WTC11 (cell line): ENCODE results near the gene CROCC. TPM values are rescaled to one million over a fixed set of nuclear protein-coding genes. Genes with fewer than 3 reads are reported as not detected.

ENCODE experiments used
- ATAC-seq: fragments of 200-7000 bp; cut with Tn5 transposase; 2 replicates; pipeline ENCODE4 v1.10.0; 2021; ENCODE audit warnings: mild to moderate bottlenecking, moderate library complexity
- CTCF ChIA-PET: fragments of 300-600 bp; sonication (Branson Sonifier 250); formaldehyde crosslinking; loops from one replicate; lab custom pipeline; 2021; ENCODE audit warnings: antibody characterized with exemption; lab: Charles Lee
- POLR2A ChIA-PET: fragments of 350-600 bp; sonication (Branson Sonifier 250); formaldehyde crosslinking; loops from one replicate; lab custom pipeline; 2021; ENCODE audit warnings: antibody characterized with exemption; lab: Charles Lee
- DNase-seq: peaks from one replicate; pipeline ENCODE4 v3.0.0; 2021; ENCODE audit warnings: low spot score
- H3K27ac Mint-ChIP-seq: 2 replicates; pipeline ENCODE4 v1.8.0; 2021; ENCODE audit warnings: mixed read lengths
- H3K27me3 Mint-ChIP-seq: 2 replicates; pipeline ENCODE4 v1.8.0; 2021; ENCODE audit warnings: low read depth, mild to moderate bottlenecking, moderate library complexity, mixed read lengths
- H3K36me3 Mint-ChIP-seq: 2 replicates; pipeline ENCODE4 v1.8.0; 2021; ENCODE audit warnings: mixed read lengths
- H3K4me1 Mint-ChIP-seq: 2 replicates; pipeline ENCODE4 v1.8.0; 2022; ENCODE audit warnings: mixed read lengths
- H3K4me3 Mint-ChIP-seq: 2 replicates; pipeline ENCODE4 v1.8.0; 2021; ENCODE audit warnings: mild to moderate bottlenecking, moderate library complexity, mixed read lengths
- H3K9me3 Mint-ChIP-seq: 2 replicates; pipeline ENCODE4 v1.8.0; 2021; ENCODE audit warnings: mixed read lengths
- ATF1 ChIP-seq: sonication (generic); formaldehyde crosslinking; IDR thresholded peaks from 2 replicates; pipeline ENCODE4 v1.8.1; 2023; ENCODE audit warnings: mild to moderate bottlenecking, moderate library complexity, missing genetic modification reagents
- CBFB ChIP-seq: sonication (generic); formaldehyde crosslinking; IDR thresholded peaks from 2 replicates; pipeline ENCODE4 v1.8.1; 2022; ENCODE audit warnings: mild to moderate bottlenecking, low read depth, missing genetic modification reagents
- ELF4 ChIP-seq: sonication (generic); formaldehyde crosslinking; IDR thresholded peaks from 2 replicates; pipeline ENCODE4 v1.8.1; 2022; ENCODE audit warnings: low read depth, mild to moderate bottlenecking, moderate library complexity, missing genetic modification reagents
- ESRRA ChIP-seq: sonication (generic); formaldehyde crosslinking; IDR thresholded peaks from 2 replicates; pipeline ENCODE4 v1.8.1; 2022; ENCODE audit warnings: mild to moderate bottlenecking, missing genetic modification reagents, borderline replicate concordance
- ETV6 ChIP-seq: sonication (generic); formaldehyde crosslinking; IDR thresholded peaks from 2 replicates; pipeline ENCODE4 v1.8.1; 2022; ENCODE audit warnings: mild to moderate bottlenecking, missing genetic modification reagents
- FOXP1 ChIP-seq: sonication (generic); formaldehyde crosslinking; IDR thresholded peaks from 2 replicates; pipeline ENCODE4 v1.8.0; 2022; ENCODE audit warnings: missing genetic modification reagents, mild to moderate bottlenecking, moderate library complexity, borderline replicate concordance
- GABPB1 ChIP-seq: sonication (generic); formaldehyde crosslinking; IDR thresholded peaks from 2 replicates; pipeline ENCODE4 v1.8.1; 2023; ENCODE audit warnings: mild to moderate bottlenecking, missing genetic modification reagents
- IRF2 ChIP-seq: sonication (generic); formaldehyde crosslinking; IDR thresholded peaks from 2 replicates; pipeline ENCODE4 v1.8.0; 2022; ENCODE audit warnings: low read depth, missing genetic modification reagents, borderline replicate concordance
- JAZF1 ChIP-seq: fragments of 250-450 bp; sonication (Bioruptor Pico); IDR thresholded peaks from 2 replicates; pipeline ENCODE4 v1.9.0; 2021; ENCODE audit warnings: moderate library complexity, mild to moderate bottlenecking, inconsistent platforms
- NFE2L1 ChIP-seq: sonication (generic); formaldehyde crosslinking; IDR thresholded peaks from 2 replicates; pipeline ENCODE4 v1.8.1; 2023; ENCODE audit warnings: missing genetic modification reagents
- ZNF317 ChIP-seq: sonication (generic); formaldehyde crosslinking; IDR thresholded peaks from 2 replicates; pipeline ENCODE4 v1.8.1; 2023; ENCODE audit warnings: low read depth, mild to moderate bottlenecking, moderate library complexity, missing genetic modification reagents, borderline replicate concordance
- ZNF396 ChIP-seq: fragments of 250-450 bp; sonication (Bioruptor Pico); IDR thresholded peaks from 2 replicates; pipeline ENCODE4 v1.8.0; 2021; ENCODE audit warnings: mild to moderate bottlenecking, moderate library complexity, borderline replicate concordance
- ZNF423 ChIP-seq: fragments of 250-450 bp; sonication (Bioruptor Pico); IDR thresholded peaks from 2 replicates; pipeline ENCODE4 v2.1.2; 2022; ENCODE audit warnings: mild to moderate bottlenecking, moderate library complexity
- ZNF425 ChIP-seq: fragments of 250-450 bp; sonication (Bioruptor Pico); conservative IDR thresholded peaks from 2 replicates; pipeline ENCODE4 v1.9.0; 2021; ENCODE audit warnings: mild to moderate bottlenecking
- total RNA-seq: library from RNA; stranded (reverse); gene quantifications from 3 replicates; pipeline ENCODE4 v1.2.3, GENCODE V29; 2021
- TF ChIP-seq, protein P1 (sequence below): sonication (generic); formaldehyde crosslinking; IDR thresholded peaks from 2 replicates; pipeline ENCODE4 v1.8.1; 2022; ENCODE audit warnings: mild to moderate bottlenecking, moderate library complexity, missing genetic modification reagents
- TF ChIP-seq, protein P2 (sequence below): sonication (generic); formaldehyde crosslinking; IDR thresholded peaks from 2 replicates; pipeline ENCODE4 v1.8.1; 2023; ENCODE audit warnings: mild to moderate bottlenecking, missing genetic modification reagents, borderline replicate concordance
- TF ChIP-seq, protein P3 (sequence below): sonication (generic); formaldehyde crosslinking; IDR thresholded peaks from 2 replicates; pipeline ENCODE4 v1.8.1; 2023; ENCODE audit warnings: mild to moderate bottlenecking, missing genetic modification reagents, moderate library complexity
- TF ChIP-seq, protein P4 (sequence below): sonication (generic); formaldehyde crosslinking; IDR thresholded peaks from 2 replicates; pipeline ENCODE4 v1.8.0; 2022; ENCODE audit warnings: mild to moderate bottlenecking, missing genetic modification reagents

CROCC gene
- total RNA-seq, 1 experiment from 2014 or later: 75.6 TPM

DNA sequence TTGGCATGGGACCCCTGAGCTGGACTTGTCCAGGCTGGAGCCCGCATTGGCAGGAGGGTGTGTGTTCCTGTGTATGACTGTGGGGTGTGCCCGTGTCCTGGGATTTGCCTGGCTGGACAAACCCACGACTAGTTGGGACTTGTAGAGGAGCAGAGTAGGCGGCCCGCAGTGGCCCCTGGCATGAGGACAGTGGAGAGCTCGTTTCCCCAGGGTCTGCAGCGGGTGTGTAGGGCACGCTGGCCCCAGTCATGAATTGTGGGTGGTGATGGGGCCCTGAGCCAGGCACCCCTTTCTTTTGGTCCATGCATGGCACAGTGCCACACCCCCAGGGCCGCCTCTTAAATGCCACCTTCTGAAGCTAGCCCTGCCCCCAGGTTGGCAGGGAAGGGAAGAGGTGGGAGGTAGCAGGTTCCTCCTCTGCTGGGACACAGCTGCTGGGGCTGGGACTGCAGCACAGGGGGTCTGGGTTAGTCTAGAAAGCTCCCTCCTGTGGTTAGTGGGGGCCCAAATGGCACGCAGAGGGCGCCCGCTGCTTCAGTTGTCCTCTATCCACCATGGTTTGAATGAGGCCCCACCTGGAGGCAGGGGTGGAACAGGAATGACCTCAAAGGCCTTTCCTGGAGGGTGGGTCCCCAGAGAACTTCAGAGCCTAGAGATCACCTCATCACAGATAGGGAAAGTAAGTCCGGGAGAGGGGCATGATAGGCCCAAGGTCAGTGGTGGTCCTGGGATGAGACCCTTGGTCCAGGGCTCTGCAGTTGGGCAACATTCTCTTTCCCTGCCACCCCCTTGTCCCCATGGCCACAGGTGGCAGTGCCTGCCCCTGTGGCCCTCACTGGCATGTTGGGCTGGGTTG is 4.1 kb downstream of the CROCC start:
- TF ChIP-seq CBFB (CRISPR knock-in tag): no peak
- TF ChIP-seq, protein P1, sequence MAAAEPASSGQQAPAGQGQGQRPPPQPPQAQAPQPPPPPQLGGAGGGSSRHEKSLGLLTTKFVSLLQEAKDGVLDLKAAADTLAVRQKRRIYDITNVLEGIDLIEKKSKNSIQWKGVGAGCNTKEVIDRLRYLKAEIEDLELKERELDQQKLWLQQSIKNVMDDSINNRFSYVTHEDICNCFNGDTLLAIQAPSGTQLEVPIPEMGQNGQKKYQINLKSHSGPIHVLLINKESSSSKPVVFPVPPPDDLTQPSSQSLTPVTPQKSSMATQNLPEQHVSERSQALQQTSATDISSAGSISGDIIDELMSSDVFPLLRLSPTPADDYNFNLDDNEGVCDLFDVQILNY (CRISPR knock-in tag): no peak
- no peak for TF ChIP-seq ZNF425
- no peak for TF ChIP-seq ZNF423 (CRISPR knock-in tag)
- TF ChIP-seq JAZF1: no peak
- no peak for TF ChIP-seq IRF2 (CRISPR knock-in tag)
- no peak for TF ChIP-seq ELF4 (CRISPR knock-in tag)
- no peak for TF ChIP-seq NFE2L1 (CRISPR knock-in tag)
- TF ChIP-seq, protein P2, sequence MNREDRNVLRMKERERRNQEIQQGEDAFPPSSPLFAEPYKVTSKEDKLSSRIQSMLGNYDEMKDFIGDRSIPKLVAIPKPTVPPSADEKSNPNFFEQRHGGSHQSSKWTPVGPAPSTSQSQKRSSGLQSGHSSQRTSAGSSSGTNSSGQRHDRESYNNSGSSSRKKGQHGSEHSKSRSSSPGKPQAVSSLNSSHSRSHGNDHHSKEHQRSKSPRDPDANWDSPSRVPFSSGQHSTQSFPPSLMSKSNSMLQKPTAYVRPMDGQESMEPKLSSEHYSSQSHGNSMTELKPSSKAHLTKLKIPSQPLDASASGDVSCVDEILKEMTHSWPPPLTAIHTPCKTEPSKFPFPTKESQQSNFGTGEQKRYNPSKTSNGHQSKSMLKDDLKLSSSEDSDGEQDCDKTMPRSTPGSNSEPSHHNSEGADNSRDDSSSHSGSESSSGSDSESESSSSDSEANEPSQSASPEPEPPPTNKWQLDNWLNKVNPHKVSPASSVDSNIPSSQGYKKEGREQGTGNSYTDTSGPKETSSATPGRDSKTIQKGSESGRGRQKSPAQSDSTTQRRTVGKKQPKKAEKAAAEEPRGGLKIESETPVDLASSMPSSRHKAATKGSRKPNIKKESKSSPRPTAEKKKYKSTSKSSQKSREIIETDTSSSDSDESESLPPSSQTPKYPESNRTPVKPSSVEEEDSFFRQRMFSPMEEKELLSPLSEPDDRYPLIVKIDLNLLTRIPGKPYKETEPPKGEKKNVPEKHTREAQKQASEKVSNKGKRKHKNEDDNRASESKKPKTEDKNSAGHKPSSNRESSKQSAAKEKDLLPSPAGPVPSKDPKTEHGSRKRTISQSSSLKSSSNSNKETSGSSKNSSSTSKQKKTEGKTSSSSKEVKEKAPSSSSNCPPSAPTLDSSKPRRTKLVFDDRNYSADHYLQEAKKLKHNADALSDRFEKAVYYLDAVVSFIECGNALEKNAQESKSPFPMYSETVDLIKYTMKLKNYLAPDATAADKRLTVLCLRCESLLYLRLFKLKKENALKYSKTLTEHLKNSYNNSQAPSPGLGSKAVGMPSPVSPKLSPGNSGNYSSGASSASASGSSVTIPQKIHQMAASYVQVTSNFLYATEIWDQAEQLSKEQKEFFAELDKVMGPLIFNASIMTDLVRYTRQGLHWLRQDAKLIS (CRISPR knock-in tag): no peak
- Mint-ChIP-seq H3K36me3 (peaks cover 10% of the 10 kb centered on the region; the same call in 1 of the 2 replicates), H3K4me3 (no peak overlapping the region), H3K27ac (no peak overlapping the region; the same call in 1 of the 2 replicates), H3K27me3 (no peaks in the 10 kb centered on the region), H3K4me1 (peaks cover 34% of the 10 kb centered on the region), H3K9me3 (no peaks in the 10 kb centered on the region)
- CTCF ChIA-PET: interaction anchor here (1.1 to 2.2 kb wide), 3 partner anchors 11 to 81 kb away, joined by 3 to 8 read pairs (median 4); no protein-coding TSS in a partner anchor
- POLR2A ChIA-PET: no interaction called here
- no peak for DNase-seq
- ATAC-seq: no peak

DNA sequence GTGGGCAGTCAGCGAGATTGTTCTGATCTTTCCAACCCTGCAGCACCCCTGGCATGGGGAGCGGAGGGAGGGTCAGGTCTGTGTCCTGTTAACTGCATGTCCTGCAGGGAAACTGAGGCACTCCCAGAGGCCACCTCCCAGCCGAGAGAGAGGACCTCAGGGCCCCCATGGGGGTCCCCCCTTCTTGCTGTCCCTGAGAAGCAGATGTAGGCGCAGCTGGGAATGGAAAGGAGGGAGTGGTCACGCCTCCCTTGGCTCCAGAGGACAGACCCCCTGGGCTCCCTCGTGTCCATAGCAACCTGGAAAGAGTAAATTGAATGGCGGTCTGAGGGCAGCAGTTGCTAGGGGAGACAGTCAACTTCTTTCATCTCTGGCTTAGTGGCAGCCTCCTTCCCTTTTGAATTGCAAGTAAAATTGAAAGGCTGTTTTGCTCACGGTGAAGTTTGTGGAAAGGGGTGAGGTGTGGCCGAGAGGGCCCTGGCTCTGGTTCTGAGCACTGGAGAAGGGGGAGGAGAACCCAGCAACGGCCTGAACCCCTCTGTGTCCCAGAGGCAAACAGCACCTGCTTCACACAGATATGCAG is 4.9 kb downstream of the CROCC start:
- DNase-seq: no peak
- Mint-ChIP-seq H3K9me3 (no peaks in the 10 kb centered on the region), H3K27me3 (no peaks in the 10 kb centered on the region), H3K36me3 (peaks cover 18% of the 10 kb centered on the region; the same call in 1 of the 2 replicates), H3K4me3 (no peak overlapping the region), H3K4me1 (peaks cover 27% of the 10 kb centered on the region), H3K27ac (no peak overlapping the region)
- CTCF ChIA-PET: interaction anchor here (1.3 to 2.2 kb wide), 2 partner anchors 11 to 13 kb away, joined by 4 to 8 read pairs; no protein-coding TSS in a partner anchor
- POLR2A ChIA-PET: no interaction called here
- TF ChIP-seq, protein P1 (CRISPR knock-in tag): no peak
- TF ChIP-seq ZNF396 (CRISPR knock-in tag) (no peak), ATF1 (CRISPR knock-in tag) (no peak), ZNF317 (CRISPR knock-in tag) (no peak), ETV6 (no peak), ZNF425 (no peak), JAZF1 (no peak), IRF2 (CRISPR knock-in tag) (no peak), ESRRA (CRISPR knock-in tag) (no peak), GABPB1 (CRISPR knock-in tag) (no peak), FOXP1 (CRISPR knock-in tag) (no peak)
- TF ChIP-seq, protein P3, sequence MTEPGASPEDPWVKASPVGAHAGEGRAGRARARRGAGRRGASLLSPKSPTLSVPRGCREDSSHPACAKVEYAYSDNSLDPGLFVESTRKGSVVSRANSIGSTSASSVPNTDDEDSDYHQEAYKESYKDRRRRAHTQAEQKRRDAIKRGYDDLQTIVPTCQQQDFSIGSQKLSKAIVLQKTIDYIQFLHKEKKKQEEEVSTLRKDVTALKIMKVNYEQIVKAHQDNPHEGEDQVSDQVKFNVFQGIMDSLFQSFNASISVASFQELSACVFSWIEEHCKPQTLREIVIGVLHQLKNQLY (CRISPR knock-in tag): no peak
- TF ChIP-seq, protein P4, sequence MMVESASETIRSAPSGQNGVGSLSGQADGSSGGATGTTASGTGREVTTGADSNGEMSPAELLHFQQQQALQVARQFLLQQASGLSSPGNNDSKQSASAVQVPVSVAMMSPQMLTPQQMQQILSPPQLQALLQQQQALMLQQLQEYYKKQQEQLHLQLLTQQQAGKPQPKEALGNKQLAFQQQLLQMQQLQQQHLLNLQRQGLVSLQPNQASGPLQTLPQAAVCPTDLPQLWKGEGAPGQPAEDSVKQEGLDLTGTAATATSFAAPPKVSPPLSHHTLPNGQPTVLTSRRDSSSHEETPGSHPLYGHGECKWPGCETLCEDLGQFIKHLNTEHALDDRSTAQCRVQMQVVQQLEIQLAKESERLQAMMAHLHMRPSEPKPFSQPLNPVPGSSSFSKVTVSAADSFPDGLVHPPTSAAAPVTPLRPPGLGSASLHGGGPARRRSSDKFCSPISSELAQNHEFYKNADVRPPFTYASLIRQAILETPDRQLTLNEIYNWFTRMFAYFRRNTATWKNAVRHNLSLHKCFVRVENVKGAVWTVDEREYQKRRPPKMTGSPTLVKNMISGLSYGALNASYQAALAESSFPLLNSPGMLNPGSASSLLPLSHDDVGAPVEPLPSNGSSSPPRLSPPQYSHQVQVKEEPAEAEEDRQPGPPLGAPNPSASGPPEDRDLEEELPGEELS: no peak
- no peak for ATAC-seq
